H1 (cell line): ENCODE results near the gene NSUN4. TPM values are rescaled to one million over a fixed set of nuclear protein-coding genes. Genes with fewer than 3 reads are reported as not detected.

Experiments
- CTCF ChIA-PET: fragments of 300-600 bp; sonication (Branson Sonifier 250); formaldehyde crosslinking; loops from one replicate; lab custom pipeline; 2021; ENCODE audit not compliant: partially characterized antibody; lab: Charles Lee
- POLR2A ChIA-PET: fragments of 300-600 bp; sonication (Branson Sonifier 250); formaldehyde crosslinking; loops from one replicate; lab custom pipeline; 2021; ENCODE audit warnings: inconsistent platforms; ENCODE audit not compliant: partially characterized antibody; lab: Charles Lee
- DNase-seq, 2 experiments: peaks; one replicate each; pipeline versions ENCODE4 v3.0.0 to v3.0.0-alpha.2; 2010 to 2022; ENCODE audit warnings: low spot score in 2 of 2, low read depth in 1 of 2, mixed read lengths in 1 of 2
- FAIRE-seq: peaks from 2 replicates; lab custom pipeline; 2011; peaks lifted over from hg19 to GRCh38; lab: Jason Lieb, UNC
- H2AFZ ChIP-seq: 2 replicates; pipeline ENCODE4 v1.8.1; 2012; ENCODE audit warnings: low read length, inconsistent platforms
- H2AK5ac ChIP-seq: 2 replicates; pipeline ENCODE4 v1.6.1; 2013; ENCODE audit warnings: low read depth, low read length
- H2BK120ac ChIP-seq: replicated peaks from 2 replicates; pipeline ENCODE3; 2013; ENCODE audit warnings: low read depth, low read length, inconsistent platforms
- H2BK12ac ChIP-seq: 2 replicates; pipeline ENCODE4 v1.6.1; 2013; ENCODE audit warnings: low read depth, low read length
- H2BK15ac ChIP-seq: 2 replicates; pipeline ENCODE4 v1.6.1; 2013; ENCODE audit warnings: low read length
- H2BK20ac ChIP-seq: 2 replicates; pipeline ENCODE4 v1.6.1; 2013; ENCODE audit warnings: low read length
- H2BK5ac ChIP-seq: 2 replicates; pipeline ENCODE4 v1.6.1; 2013; ENCODE audit warnings: low read depth, low read length
- H3K14ac ChIP-seq: 2 replicates; pipeline ENCODE4 v1.6.1; 2013; ENCODE audit warnings: inconsistent platforms; ENCODE audit not compliant: insufficient read length
- H3K18ac ChIP-seq: 2 replicates; pipeline ENCODE4 v1.6.1; 2013; ENCODE audit warnings: low read length; ENCODE audit errors: extremely low read depth
- H3K23ac ChIP-seq: 2 replicates; pipeline ENCODE4 v1.6.1; 2013; ENCODE audit warnings: inconsistent platforms; ENCODE audit not compliant: insufficient read length
- H3K23me2 ChIP-seq: 2 replicates; pipeline ENCODE4 v1.6.1; 2013; ENCODE audit warnings: low read depth, low read length
- H3K27ac ChIP-seq: 2 replicates; pipeline ENCODE4 v1.6.1; 2011; ENCODE audit warnings: low read depth, low read length, inconsistent platforms
- H3K27me3 ChIP-seq, 4 experiments: replicated peaks in 1 of 4; 1 replicate in 1 of 4; 2 replicates in 3 of 4; pipeline versions ENCODE4 v1.6.1 to v1.8.1; 2011 to 2013; ENCODE audit warnings: low read length in 3 of 4, mild to moderate bottlenecking in 3 of 4, inconsistent platforms in 2 of 4, mixed read lengths in 2 of 4, moderate library complexity in 1 of 4; ENCODE audit not compliant: control insufficient read depth in 3 of 4, insufficient read depth in 3 of 4; ENCODE audit errors: extremely low read depth in 1 of 4
- H3K36me3 ChIP-seq, 4 experiments: 2 replicates each; pipeline versions ENCODE4 v1.6.1 to v1.8.1; 2011 to 2013; ENCODE audit warnings: mild to moderate bottlenecking in 4 of 4, low read length in 3 of 4, moderate library complexity in 2 of 4, control low read depth in 1 of 4, inconsistent platforms in 1 of 4; ENCODE audit not compliant: insufficient read depth in 4 of 4, control insufficient read depth in 2 of 4
- H3K4ac ChIP-seq: replicated peaks from 2 replicates; pipeline ENCODE3; 2013; ENCODE audit warnings: low read length, low read depth, mixed read lengths, inconsistent platforms; ENCODE audit not compliant: insufficient read length
- H3K4me1 ChIP-seq, 4 experiments: replicated peaks in 1 of 4; 1 replicate in 1 of 4; 2 replicates in 3 of 4; pipeline versions ENCODE4 v1.6.1 to v1.8.1; 2011 to 2013; ENCODE audit warnings: low read length in 3 of 4, inconsistent platforms in 2 of 4, mixed read lengths in 1 of 4; ENCODE audit not compliant: insufficient read depth in 4 of 4, control insufficient read depth in 3 of 4
- H3K4me2 ChIP-seq, 2 experiments: 2 replicates each; pipeline versions ENCODE4 v1.6.1 to v1.8.1; 2011 to 2013; ENCODE audit warnings: low read depth in 2 of 2, low read length in 2 of 2, control low read depth in 1 of 2, inconsistent platforms in 1 of 2, mild to moderate bottlenecking in 1 of 2; ENCODE audit not compliant: insufficient read depth in 1 of 2
- H3K4me3 ChIP-seq, 4 experiments: fragments of 200-600, 300-600 bp in 1 of 4; sonication (generic), shearing (Covaris generic), sonication (Bioruptor Twin) in 1 of 4; 2 replicates each; pipeline versions ENCODE4 v1.5.1 to v1.8.1; 2011 to 2016; ENCODE audit warnings: low read length in 4 of 4, low read depth in 3 of 4, control low read depth in 2 of 4, inconsistent platforms in 2 of 4, mild to moderate bottlenecking in 2 of 4, mixed read lengths in 1 of 4, moderate library complexity in 1 of 4; ENCODE audit not compliant: insufficient read depth in 2 of 4; ENCODE audit errors: extremely low read depth in 1 of 4
- H3K56ac ChIP-seq: replicated peaks from 2 replicates; pipeline ENCODE3; 2013; ENCODE audit warnings: low read depth, mild to moderate bottlenecking, mixed read lengths, low read length, inconsistent platforms; ENCODE audit not compliant: insufficient read length
- H3K79me1 ChIP-seq: 2 replicates; pipeline ENCODE4 v1.6.1; 2013; ENCODE audit warnings: low read depth, low read length, control low read depth
- H3K79me2 ChIP-seq, 2 experiments: 2 replicates each; pipeline versions ENCODE4 v1.6.1 to v1.8.1; 2012 to 2013; ENCODE audit warnings: low read length in 2 of 2, mild to moderate bottlenecking in 2 of 2, inconsistent platforms in 1 of 2; ENCODE audit not compliant: insufficient read depth in 2 of 2, control insufficient read depth in 1 of 2
- H3K9ac ChIP-seq, 4 experiments: replicated peaks in 1 of 4; 1 replicate in 1 of 4; 2 replicates in 3 of 4; pipeline versions ENCODE4 v1.6.1 to v1.8.1; 2011 to 2013; ENCODE audit warnings: low read depth in 3 of 4, low read length in 3 of 4, control low read depth in 2 of 4, mild to moderate bottlenecking in 2 of 4, moderate library complexity in 2 of 4, inconsistent platforms in 1 of 4; ENCODE audit errors: extremely low read depth in 1 of 4
- H3K9me3 ChIP-seq, 2 experiments: 2 replicates each; pipeline versions ENCODE4 v1.6.1 to v1.8.1; 2012 to 2013; ENCODE audit warnings: mild to moderate bottlenecking in 2 of 2, moderate library complexity in 2 of 2, control low read depth in 1 of 2, inconsistent platforms in 1 of 2, low read depth in 1 of 2, low read length in 1 of 2, mixed read lengths in 1 of 2; ENCODE audit not compliant: insufficient read depth in 2 of 2
- H4K20me1 ChIP-seq, 2 experiments: replicated peaks in 1 of 2; 2 replicates each; pipeline versions ENCODE3 to v1.8.1; 2011 to 2013; ENCODE audit warnings: inconsistent platforms in 2 of 2, low read length in 2 of 2, mild to moderate bottlenecking in 1 of 2; ENCODE audit not compliant: insufficient read depth in 2 of 2, control insufficient read depth in 1 of 2
- H4K5ac ChIP-seq: 2 replicates; pipeline ENCODE4 v1.6.1; 2013; ENCODE audit warnings: low read length, low read depth, mixed read lengths, inconsistent platforms; ENCODE audit not compliant: insufficient read length
- H4K8ac ChIP-seq: 2 replicates; pipeline ENCODE4 v1.8.0; 2013; ENCODE audit warnings: mild to moderate bottlenecking, moderate library complexity, low read length, inconsistent platforms; ENCODE audit not compliant: insufficient read depth; ENCODE audit errors: extremely low read depth
- H4K91ac ChIP-seq: replicated peaks from 2 replicates; pipeline ENCODE3; 2013; ENCODE audit warnings: low read length, mixed read lengths, inconsistent platforms; ENCODE audit not compliant: insufficient read length
- WGBS, 2 experiments: shearing (Covaris generic) in 1 of 2; methylation state at CpG; one replicate each; pipeline versions ENCODE4 v1.1.6 to v1.1.7; 2013 to 2015; ENCODE audit warnings: low lambda C conversion rate in 2 of 2, mixed read lengths in 2 of 2, inconsistent platforms in 1 of 2, low coverage in 1 of 2, missing lambda C conversion rate in 1 of 2; ENCODE audit not compliant: insufficient replicate concordance in 2 of 2, insufficient coverage in 1 of 2, insufficient read length in 1 of 2; ENCODE audit errors: extremely low coverage in 1 of 2, missing lambda C conversion rate in 1 of 2; 5-methylcytosine and 5-hydroxymethylcytosine counted together
- polyA plus RNA-seq, 7 experiments: library from polyadenylated mRNA; depleted of rRNA in 3 of 7; stranded (reverse) in 5 of 7; unstranded in 2 of 7; fragments of >200 nt in 5 of 7; fragments of 200-250 nt in 2 of 7; gene quantifications; 1 replicate in 5 of 7; 2 replicates in 1 of 7; 4 replicates in 1 of 7; pipeline versions ENCODE4 v1.2.1 to v1.2.3, GENCODE V29; 2011 to 2013; ENCODE audit warnings: missing spikeins in 2 of 7, mixed read lengths in 2 of 7
- total RNA-seq: library from RNA; stranded (reverse); fragmentation: NEBNext Ultra II Directional; extraction: Animal tissue kit (Norgen Biotek cat#: 25700); gene quantifications from 2 replicates; pipeline ENCODE4 v1.2.1, GENCODE V29; 2021
- TF ChIP-seq, protein P1 (sequence below): IDR thresholded peaks from 2 replicates; pipeline ENCODE4 v1.6.1; 2012; ENCODE audit warnings: inconsistent platforms

Gene NSUN4
- total and polyA plus RNA-seq, 2 of the 8 experiments (the other 6 are each of a cell fraction or from before 2014, with no cell fraction given) = 9.7 to 15.7 TPM

DNA sequence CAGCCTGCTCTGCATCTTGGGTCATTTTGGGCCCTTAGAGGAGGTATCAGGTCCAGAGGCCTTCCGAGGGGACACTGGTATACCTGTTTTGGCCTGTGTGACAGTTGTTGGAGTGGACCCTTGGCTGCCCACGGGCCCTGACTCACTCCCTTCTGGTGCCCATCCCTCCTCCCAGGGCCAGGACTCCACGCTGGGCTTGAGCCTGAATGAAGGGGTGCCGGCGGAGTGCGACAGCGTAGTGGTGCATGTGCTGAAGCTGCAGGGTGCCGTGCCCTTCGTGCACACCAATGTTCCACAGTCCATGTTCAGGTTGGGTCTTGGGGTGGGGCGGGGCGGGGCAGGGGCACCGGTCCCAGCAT, 64.6 kb downstream of the NSUN4 start:
- WGBS, 2 experiments = 94% methylated on average over 12 of the region's 12 CpGs; no CpG with 5 or more reads in 1 of the 2 experiments
- H4K20me1 ChIP-seq = peaks cover 0 to 3% of the 10 kb centered on the region in 2 experiments
- H3K27me3 ChIP-seq = no peaks in the 10 kb centered on the region
- no peak for DNase-seq
- no peaks in the 10 kb centered on the region; the same call in 1 of the 2 replicates for H3K79me1 ChIP-seq
- peaks cover 0 to 4% of the 10 kb centered on the region in 2 experiments; a peak in 1 of 4 replicates for H3K79me2 ChIP-seq
- no peak overlapping the region for H4K8ac ChIP-seq
- H4K91ac ChIP-seq = no peak overlapping the region
- no peak overlapping the region for H2BK12ac ChIP-seq
- H3K4me3 ChIP-seq = no peak overlapping the region
- H3K18ac ChIP-seq = no peak overlapping the region
- no peak overlapping the region for H2BK120ac ChIP-seq
- no peak overlapping the region for H3K27ac ChIP-seq
- no peak overlapping the region for H3K56ac ChIP-seq
- peaks cover 8 to 26% (median 19%) of the 10 kb centered on the region in 4 experiments for H3K4me1 ChIP-seq
- peaks cover 3 to 16% (median 4%) of the 10 kb centered on the region in 4 experiments; a peak in 5 of 8 replicates for H3K36me3 ChIP-seq
- POLR2A ChIA-PET = interaction anchor here (1.4 kb wide), 1 partner anchor 11 kb away, joined by 5 read pairs; the partner anchor contains the start of gene FAAH
- H3K9ac ChIP-seq = no peak overlapping the region
- no peak overlapping the region for H2BK15ac ChIP-seq
- no peak overlapping the region for H3K14ac ChIP-seq
- no peak overlapping the region for H2AK5ac ChIP-seq
- H3K4me2 ChIP-seq = no peak overlapping the region
- no peaks in the 10 kb centered on the region; the same call in 1 of the 2 replicates for H3K23me2 ChIP-seq
- no peak for FAIRE-seq
- H2BK20ac ChIP-seq = no peak overlapping the region
- no peaks in the 10 kb centered on the region for H3K9me3 ChIP-seq
- H2AFZ ChIP-seq = no peak overlapping the region
- no peak overlapping the region for H4K5ac ChIP-seq
- no peak overlapping the region for H3K23ac ChIP-seq
- no peak overlapping the region for H2BK5ac ChIP-seq
- TF ChIP-seq, protein P1, sequence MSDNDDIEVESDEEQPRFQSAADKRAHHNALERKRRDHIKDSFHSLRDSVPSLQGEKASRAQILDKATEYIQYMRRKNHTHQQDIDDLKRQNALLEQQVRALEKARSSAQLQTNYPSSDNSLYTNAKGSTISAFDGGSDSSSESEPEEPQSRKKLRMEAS = no peak
- CTCF ChIA-PET = interaction anchor here (0.9 to 25.3 kb wide), 6 partner anchors 9 to 123 kb away, joined by 4 to 513 read pairs (median 8); partner anchors contain the start of gene FAAH
- no peak overlapping the region for H3K4ac ChIP-seq
